Type B pancreatic cell (in vitro differentiated cells): ENCODE data around the gene RBFA. TPM values are rescaled to one million over a fixed set of nuclear protein-coding genes. Genes with fewer than 3 reads are reported as not detected.
A peak's percentile ranks its signal among the peaks of the same experiment; 100 is the strongest.

Experiments used
- DNase-seq: peaks from one replicate; pipeline ENCODE4 v3.0.0; 2021; ENCODE audit warnings: mixed read lengths; ENCODE audit not compliant: unreplicated experiment; ENCODE audit errors: extremely low spot score
- H3K27ac Mint-ChIP-seq: 2 replicates; pipeline ENCODE4 v1.8.0; 2021; ENCODE audit warnings: mild to moderate bottlenecking, mixed read lengths
- H3K27me3 Mint-ChIP-seq: 2 replicates; pipeline ENCODE4 v1.8.0; 2021; ENCODE audit warnings: mixed read lengths
- H3K36me3 Mint-ChIP-seq: 2 replicates; pipeline ENCODE4 v1.8.0; 2021; ENCODE audit warnings: mixed read lengths
- H3K4me1 Mint-ChIP-seq: one replicate; pipeline ENCODE4 v1.8.0; 2021; ENCODE audit warnings: mixed read lengths; ENCODE audit not compliant: unreplicated experiment
- H3K4me3 Mint-ChIP-seq: 2 replicates; pipeline ENCODE4 v1.8.0; 2021; ENCODE audit warnings: mild to moderate bottlenecking, mixed read lengths
- H3K9me3 Mint-ChIP-seq: 2 replicates; pipeline ENCODE4 v1.8.0; 2021; ENCODE audit warnings: mixed read lengths
- total RNA-seq: library from RNA; stranded (reverse); gene quantifications from 2 replicates; pipeline ENCODE4 v1.2.1, GENCODE V29; 2021; ENCODE audit warnings: low replicate concordance
- TF ChIP-seq, protein P1 (sequence below): fragments of 200-600 bp; sonication (generic); conservative IDR thresholded peaks from 2 replicates; pipeline ENCODE4 v1.5.0; 2021; ENCODE audit warnings: antibody characterized with exemption, mild to moderate bottlenecking

The RBFA gene
- total RNA-seq, 1 donor from 2014 or later: 37.8 TPM

DNA sequence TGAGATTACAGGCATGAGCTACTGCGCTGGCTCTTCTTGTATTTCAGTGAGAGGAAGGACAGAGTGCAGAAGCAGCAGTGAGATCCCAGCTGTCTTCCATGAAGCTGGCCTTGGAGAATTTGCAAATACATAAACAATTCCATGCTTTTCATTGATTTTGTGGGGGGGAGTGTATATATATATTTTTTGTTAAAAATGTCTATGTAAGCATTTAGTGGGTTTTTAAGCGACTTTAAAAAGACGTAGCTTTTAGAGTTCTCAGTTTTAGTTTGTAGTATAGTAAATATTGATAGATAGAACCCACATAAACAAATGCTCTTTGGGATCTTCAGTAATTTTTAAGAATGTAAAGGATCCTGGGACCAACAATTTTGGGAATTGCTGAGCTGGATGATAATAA, 6.3 kb downstream of the RBFA start:
- TF ChIP-seq, protein P1, sequence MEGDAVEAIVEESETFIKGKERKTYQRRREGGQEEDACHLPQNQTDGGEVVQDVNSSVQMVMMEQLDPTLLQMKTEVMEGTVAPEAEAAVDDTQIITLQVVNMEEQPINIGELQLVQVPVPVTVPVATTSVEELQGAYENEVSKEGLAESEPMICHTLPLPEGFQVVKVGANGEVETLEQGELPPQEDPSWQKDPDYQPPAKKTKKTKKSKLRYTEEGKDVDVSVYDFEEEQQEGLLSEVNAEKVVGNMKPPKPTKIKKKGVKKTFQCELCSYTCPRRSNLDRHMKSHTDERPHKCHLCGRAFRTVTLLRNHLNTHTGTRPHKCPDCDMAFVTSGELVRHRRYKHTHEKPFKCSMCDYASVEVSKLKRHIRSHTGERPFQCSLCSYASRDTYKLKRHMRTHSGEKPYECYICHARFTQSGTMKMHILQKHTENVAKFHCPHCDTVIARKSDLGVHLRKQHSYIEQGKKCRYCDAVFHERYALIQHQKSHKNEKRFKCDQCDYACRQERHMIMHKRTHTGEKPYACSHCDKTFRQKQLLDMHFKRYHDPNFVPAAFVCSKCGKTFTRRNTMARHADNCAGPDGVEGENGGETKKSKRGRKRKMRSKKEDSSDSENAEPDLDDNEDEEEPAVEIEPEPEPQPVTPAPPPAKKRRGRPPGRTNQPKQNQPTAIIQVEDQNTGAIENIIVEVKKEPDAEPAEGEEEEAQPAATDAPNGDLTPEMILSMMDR: no peak
- Mint-ChIP-seq H3K4me1 (peaks cover 15% of the 10 kb centered on the region), H3K36me3 (peaks cover 17% of the 10 kb centered on the region), H3K4me3 (no peak overlapping the region), H3K27me3 (no peaks in the 10 kb centered on the region), H3K9me3 (no peaks in the 10 kb centered on the region), H3K27ac (no peak overlapping the region)
- DNase-seq: no peak

- no peaks in the 10 kb centered on the region for H3K27me3 Mint-ChIP-seq
- H3K36me3 Mint-ChIP-seq: peaks cover 22% of the 10 kb centered on the region
- H3K4me3 Mint-ChIP-seq: no peak overlapping the region
- no peak for DNase-seq
- H3K9me3 Mint-ChIP-seq: no peaks in the 10 kb centered on the region
- TF ChIP-seq, protein P1: no peak
- peaks cover 6% of the 10 kb centered on the region for H3K4me1 Mint-ChIP-seq
- H3K27ac Mint-ChIP-seq: no peak overlapping the region
These were observed 7.2 kb downstream of the RBFA start for GRCh38 chr18:80041424-80041823.

DNA sequence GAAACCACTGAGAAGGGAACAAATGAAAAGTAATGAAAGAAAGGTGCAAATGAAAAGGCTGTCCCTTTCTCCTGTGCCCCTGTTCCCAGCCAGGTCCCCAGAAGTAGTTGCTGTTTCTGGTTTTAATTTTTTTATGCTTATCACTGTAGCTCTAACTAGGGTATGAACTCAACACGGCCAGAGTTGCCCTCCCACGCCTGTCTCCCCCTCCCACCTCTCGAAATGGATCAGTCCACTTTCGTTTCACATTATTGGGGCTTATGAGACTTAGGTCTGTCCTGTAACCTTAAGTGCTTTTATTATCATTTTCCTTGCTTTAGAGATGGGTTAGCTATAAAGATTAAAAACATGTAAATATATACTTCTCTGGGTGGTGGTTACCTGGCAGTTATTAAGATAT, 8.6 kb downstream of the RBFA start:
- DNase-seq: no peak
- H3K9me3 Mint-ChIP-seq: no peaks in the 10 kb centered on the region
- H3K27ac Mint-ChIP-seq: no peak overlapping the region
- TF ChIP-seq, protein P1: no peak
- peaks cover 26% of the 10 kb centered on the region for H3K36me3 Mint-ChIP-seq
- H3K4me1 Mint-ChIP-seq: peaks cover 4% of the 10 kb centered on the region
- H3K27me3 Mint-ChIP-seq: no peaks in the 10 kb centered on the region
- H3K4me3 Mint-ChIP-seq: no peak overlapping the region

GRCh38 chr18:80044072-80044471, 9.8 kb downstream of the RBFA start:
- DNase-seq: no peak
- peaks cover 29% of the 10 kb centered on the region for H3K36me3 Mint-ChIP-seq
- no peaks in the 10 kb centered on the region for H3K9me3 Mint-ChIP-seq
- H3K4me3 Mint-ChIP-seq: no peak overlapping the region
- TF ChIP-seq, protein P1: no peak
- no peaks in the 10 kb centered on the region for H3K4me1 Mint-ChIP-seq
- no peaks in the 10 kb centered on the region for H3K27me3 Mint-ChIP-seq
- H3K27ac Mint-ChIP-seq: no peak overlapping the region

GRCh38 chr18:80046011-80046410, 11.8 kb downstream of the RBFA start:
- no peaks in the 10 kb centered on the region for H3K4me1 Mint-ChIP-seq
- H3K4me3 Mint-ChIP-seq: no peak overlapping the region
- H3K27ac Mint-ChIP-seq: peak overlapping the region; percentile 13
- peaks cover under 1% of the 10 kb centered on the region for H3K9me3 Mint-ChIP-seq
- no peak for DNase-seq
- H3K27me3 Mint-ChIP-seq: no peaks in the 10 kb centered on the region
- peaks cover 34% of the 10 kb centered on the region for H3K36me3 Mint-ChIP-seq
- TF ChIP-seq, protein P1: no peak

DNA sequence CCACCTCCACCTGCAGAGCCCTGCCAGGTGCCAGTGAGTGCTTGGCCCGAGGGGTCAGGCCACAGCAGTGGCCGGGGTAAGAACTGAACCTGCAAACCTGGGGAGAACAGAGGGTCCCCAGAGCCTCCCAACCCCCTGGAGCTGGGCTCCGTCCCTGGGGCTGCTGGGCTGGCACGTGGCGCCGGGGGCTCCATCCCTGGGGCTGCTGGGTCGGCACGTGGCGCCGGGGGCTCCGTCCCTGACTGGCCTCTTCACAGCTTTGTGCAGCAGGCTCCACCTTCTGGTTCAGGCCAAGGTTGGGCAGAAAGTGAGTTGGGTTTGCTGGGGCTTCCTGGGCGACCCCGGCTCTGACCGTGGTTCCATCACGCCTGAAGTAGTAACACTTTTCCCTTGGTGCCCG, 12.2 kb downstream of the RBFA start:
- Mint-ChIP-seq H3K4me1 (no peaks in the 10 kb centered on the region), H3K4me3 (no peak overlapping the region), H3K9me3 (peaks cover 4% of the 10 kb centered on the region), H3K36me3 (peaks cover 38% of the 10 kb centered on the region), H3K27me3 (no peaks in the 10 kb centered on the region), H3K27ac (no peak overlapping the region)
- TF ChIP-seq, protein P1: no peak
- no peak for DNase-seq
